HEK293 (cell line): ENCODE data around the gene PCCA.

Experiments
- CTCF ChIA-PET: fragments of 350-600 bp; formaldehyde crosslinking; extraction: SDS; loops from one replicate; lab custom pipeline; 2021; ENCODE audit warnings: antibody characterized with exemption; lab: Yijun Ruan, JAX
- POLR2A ChIA-PET: fragments of 300-600 bp; formaldehyde crosslinking; extraction: SDS; loops from one replicate; lab custom pipeline; 2020; ENCODE audit warnings: antibody characterized with exemption, inconsistent platforms; lab: Yijun Ruan, JAX
- H3K27ac ChIP-seq: fragments of 200-500 bp; sonication (Bioruptor generic); 2 replicates; pipeline ENCODE4 v1.5.1; 2014; ENCODE audit warnings: low read depth, low read length, control low read depth, inconsistent platforms; ENCODE audit errors: extremely low read depth
- H3K36me3 ChIP-seq, 2 experiments: fragments of 200-500 bp in 1 of 2; sonication (Bioruptor generic) in 1 of 2; 1 replicate in 1 of 2; 2 replicates in 1 of 2; pipeline ENCODE4 v1.5.1; 2014 to 2017; ENCODE audit warnings: inconsistent platforms in 2 of 2, low read length in 2 of 2; ENCODE audit not compliant: control insufficient read depth in 2 of 2, insufficient read depth in 1 of 2
- H3K4me1 ChIP-seq: fragments of 200-500 bp; sonication (Bioruptor generic); 2 replicates; pipeline ENCODE4 v1.5.1; 2014; ENCODE audit warnings: mild to moderate bottlenecking, low read length, inconsistent platforms; ENCODE audit not compliant: control insufficient read depth, insufficient read depth
- H3K4me3 ChIP-seq: 2 replicates; pipeline ENCODE4 v1.5.1; 2011; ENCODE audit warnings: low read depth, mild to moderate bottlenecking, control low read depth, low read length, moderate library complexity
- H3K9me3 ChIP-seq: fragments of 200-500 bp; sonication (Bioruptor generic); 2 replicates; pipeline ENCODE4 v1.5.1; 2014; ENCODE audit warnings: low read depth, low read length, inconsistent platforms; ENCODE audit not compliant: control insufficient read depth, insufficient read depth
- EGR2 ChIP-seq: fragments of 450-650 bp; formaldehyde crosslinking; IDR thresholded peaks from 2 replicates; pipeline ENCODE4 v1.5.1; 2016; ENCODE audit warnings: low read depth, missing biosample characterization, missing genetic modification characterization
- ELK4 ChIP-seq: IDR thresholded peaks from 2 replicates; pipeline ENCODE4 v1.6.1; 2011; ENCODE audit warnings: mild to moderate bottlenecking, low read depth, low read length, borderline replicate concordance
- GLI4 ChIP-seq: fragments of 450-650 bp; formaldehyde crosslinking; IDR thresholded peaks from 2 replicates; pipeline ENCODE4 v1.5.1; 2016; ENCODE audit warnings: missing biosample characterization, missing genetic modification characterization
- OSR2 ChIP-seq: fragments of 450-650 bp; formaldehyde crosslinking; IDR thresholded peaks from 2 replicates; pipeline ENCODE4 v1.5.1; 2016; ENCODE audit warnings: missing biosample characterization, missing genetic modification characterization
- PRDM2 ChIP-seq: fragments of 450-650 bp; formaldehyde crosslinking; IDR thresholded peaks from 2 replicates; pipeline ENCODE4 v1.5.1; 2016; ENCODE audit warnings: missing biosample characterization, missing genetic modification characterization, borderline replicate concordance
- SALL2 ChIP-seq: fragments of 450-650 bp; formaldehyde crosslinking; IDR thresholded peaks from 2 replicates; pipeline ENCODE4 v1.5.0; 2017; ENCODE audit warnings: missing biosample characterization, mild to moderate bottlenecking, missing genetic modification characterization, borderline replicate concordance
- SP3 ChIP-seq: fragments of 450-650 bp; formaldehyde crosslinking; IDR thresholded peaks from 2 replicates; pipeline ENCODE4 v1.5.1; 2016; ENCODE audit warnings: missing biosample characterization, missing genetic modification characterization
- TRIM28 ChIP-seq: IDR thresholded peaks from 2 replicates; pipeline ENCODE4 v1.6.1; 2011; ENCODE audit warnings: low read length, control low read depth, borderline replicate concordance
- ZBTB10 ChIP-seq: fragments of 450-650 bp; formaldehyde crosslinking; IDR thresholded peaks from 2 replicates; pipeline ENCODE4 v1.5.1; 2016; ENCODE audit warnings: missing biosample characterization, missing genetic modification characterization
- ZFP37 ChIP-seq: fragments of 450-650 bp; formaldehyde crosslinking; IDR thresholded peaks from 2 replicates; pipeline ENCODE4 v1.5.1; 2016; ENCODE audit warnings: missing biosample characterization, missing genetic modification characterization
- ZNF112 ChIP-seq: fragments of 450-650 bp; formaldehyde crosslinking; IDR thresholded peaks from 2 replicates; pipeline ENCODE4 v1.5.0; 2017; ENCODE audit warnings: missing biosample characterization, missing genetic modification characterization
- ZNF133 ChIP-seq: fragments of 450-650 bp; formaldehyde crosslinking; IDR thresholded peaks from 2 replicates; pipeline ENCODE4 v1.5.1; 2016; ENCODE audit warnings: missing biosample characterization, missing genetic modification characterization
- ZNF148 ChIP-seq: fragments of 450-650 bp; formaldehyde crosslinking; IDR thresholded peaks from 2 replicates; pipeline ENCODE4 v1.5.0; 2017; ENCODE audit warnings: missing biosample characterization, missing genetic modification characterization, borderline replicate concordance
- ZNF223 ChIP-seq: fragments of 450-650 bp; formaldehyde crosslinking; IDR thresholded peaks from 2 replicates; pipeline ENCODE4 v1.5.1; 2016; ENCODE audit warnings: missing biosample characterization, missing genetic modification characterization
- ZNF302 ChIP-seq: fragments of 450-650 bp; formaldehyde crosslinking; IDR thresholded peaks from 2 replicates; pipeline ENCODE4 v1.5.1; 2016; ENCODE audit warnings: missing biosample characterization, missing genetic modification characterization, low read depth
- ZNF311 ChIP-seq: fragments of 450-650 bp; formaldehyde crosslinking; IDR thresholded peaks from 2 replicates; pipeline ENCODE4 v1.5.1; 2017; ENCODE audit warnings: missing biosample characterization, missing genetic modification characterization, borderline replicate concordance
- ZNF366 ChIP-seq: fragments of 450-650 bp; formaldehyde crosslinking; conservative IDR thresholded peaks from 2 replicates; pipeline ENCODE4 v1.5.1; 2016; ENCODE audit warnings: missing biosample characterization, missing genetic modification characterization
- ZNF394 ChIP-seq: fragments of 450-650 bp; formaldehyde crosslinking; IDR thresholded peaks from 2 replicates; pipeline ENCODE4 v1.5.1; 2016; ENCODE audit warnings: missing biosample characterization, missing genetic modification characterization, mild to moderate bottlenecking, moderate library complexity, borderline replicate concordance
- ZNF423 ChIP-seq: fragments of 450-650 bp; formaldehyde crosslinking; IDR thresholded peaks from 2 replicates; pipeline ENCODE4 v1.5.1; 2016; ENCODE audit warnings: missing biosample characterization, missing genetic modification characterization
- ZNF530 ChIP-seq: fragments of 450-650 bp; formaldehyde crosslinking; IDR thresholded peaks from 2 replicates; pipeline ENCODE4 v1.5.1; 2016; ENCODE audit warnings: low read depth, missing biosample characterization, missing genetic modification characterization
- ZNF544 ChIP-seq: fragments of 450-650 bp; formaldehyde crosslinking; IDR thresholded peaks from 2 replicates; pipeline ENCODE4 v1.5.0; 2017; ENCODE audit warnings: missing biosample characterization, missing genetic modification characterization
- ZNF548 ChIP-seq: fragments of 450-650 bp; formaldehyde crosslinking; IDR thresholded peaks from 2 replicates; pipeline ENCODE4 v1.5.1; 2016; ENCODE audit warnings: missing biosample characterization, missing genetic modification characterization
- ZNF558 ChIP-seq: fragments of 450-650 bp; formaldehyde crosslinking; IDR thresholded peaks from 2 replicates; pipeline ENCODE4 v1.5.1; 2016; ENCODE audit warnings: missing biosample characterization, missing genetic modification characterization
- ZNF664 ChIP-seq: fragments of 450-650 bp; formaldehyde crosslinking; IDR thresholded peaks from 2 replicates; pipeline ENCODE4 v1.5.1; 2016; ENCODE audit warnings: missing biosample characterization, missing genetic modification characterization
- ZNF785 ChIP-seq: fragments of 450-650 bp; formaldehyde crosslinking; IDR thresholded peaks from 2 replicates; pipeline ENCODE4 v1.5.1; 2016; ENCODE audit warnings: missing biosample characterization, missing genetic modification characterization
- ZNF830 ChIP-seq: fragments of 450-650 bp; IDR thresholded peaks from 2 replicates; pipeline ENCODE4 v1.5.0; 2018; ENCODE audit warnings: missing biosample characterization, missing genetic modification characterization, low read depth, mild to moderate bottlenecking, moderate library complexity

The PCCA gene

GRCh38 chr13:100362371-100362770 lies 273.5 kb downstream of the PCCA start:
- H3K27ac ChIP-seq, result no peak overlapping the region
- no peak for TF ChIP-seq EGR2 (tag by site-specific recombination)
- TF ChIP-seq ZNF785, result no peak
- no peak for TF ChIP-seq ELK4
- TF ChIP-seq PRDM2, result no peak
- no peak for TF ChIP-seq SALL2 (tag by site-specific recombination)
- no peak for TF ChIP-seq ZNF664 (tag by site-specific recombination)
- TF ChIP-seq ZFP37 (tag by site-specific recombination), result no peak
- TF ChIP-seq ZNF830 (tag by site-specific recombination), result no peak
- TF ChIP-seq SP3 (tag by site-specific recombination), result no peak
- TF ChIP-seq ZNF148 (tag by site-specific recombination), result no peak
- no peak for TF ChIP-seq ZNF394 (tag by site-specific recombination)
- peaks cover 10% of the 10 kb centered on the region for H3K4me1 ChIP-seq
- CTCF ChIA-PET, result no interaction called here
- H3K4me3 ChIP-seq, result no peak overlapping the region
- no peaks in the 10 kb centered on the region for H3K9me3 ChIP-seq
- POLR2A ChIA-PET, result no interaction called here
- H3K36me3 ChIP-seq, result no peaks in the 10 kb centered on the region

- H3K4me1 ChIP-seq, result peaks cover 10% of the 10 kb centered on the region
- H3K9me3 ChIP-seq, result no peaks in the 10 kb centered on the region
- no peak for TF ChIP-seq ZBTB10 (tag by site-specific recombination)
- TF ChIP-seq ZNF223, result no peak
- no peak for TF ChIP-seq ZNF548
- no peak for TF ChIP-seq OSR2
- TF ChIP-seq ZNF366 (tag by site-specific recombination), result no peak
- no peak for TF ChIP-seq ZNF311
- no peak for TF ChIP-seq ZNF302 (tag by site-specific recombination)
- no peak for TF ChIP-seq ZNF112 (tag by site-specific recombination)
- TF ChIP-seq TRIM28, result no peak
- TF ChIP-seq ZNF558 (tag by site-specific recombination), result no peak
- no peak for TF ChIP-seq ZNF530 (tag by site-specific recombination)
- TF ChIP-seq ZNF133 (tag by site-specific recombination), result no peak
- no peak for TF ChIP-seq ZNF423 (tag by site-specific recombination)
- no peak for TF ChIP-seq ZNF544 (tag by site-specific recombination)
- TF ChIP-seq GLI4 (tag by site-specific recombination), result no peak
- CTCF ChIA-PET, result no interaction called here
- POLR2A ChIA-PET, result no interaction called here
- H3K36me3 ChIP-seq, result no peaks in the 10 kb centered on the region
- no peak overlapping the region for H3K4me3 ChIP-seq
- no peak overlapping the region for H3K27ac ChIP-seq
These were observed 273.9 kb downstream of the PCCA start for GRCh38 chr13:100362781-100363180.
